HL-60 (cell line): ENCODE measurements around the gene MORN2.

ENCODE experiments used
- POLR2AphosphoS5 ChIP-seq: IDR thresholded peaks from 2 replicates; pipeline ENCODE4 v1.6.1; 2012; ENCODE audit warnings: low read depth
- TF ChIP-seq, protein P1 (sequence below): IDR thresholded peaks from one replicate; pipeline ENCODE4 v1.5.1; 2011; ENCODE audit warnings: low read length, control low read depth, inconsistent platforms; ENCODE audit not compliant: insufficient read depth
- TF ChIP-seq, protein P2 (sequence below): IDR thresholded peaks from 2 replicates; pipeline ENCODE4 v1.6.1; 2012; ENCODE audit warnings: low read depth; ENCODE audit not compliant: insufficient replicate concordance

DNA sequence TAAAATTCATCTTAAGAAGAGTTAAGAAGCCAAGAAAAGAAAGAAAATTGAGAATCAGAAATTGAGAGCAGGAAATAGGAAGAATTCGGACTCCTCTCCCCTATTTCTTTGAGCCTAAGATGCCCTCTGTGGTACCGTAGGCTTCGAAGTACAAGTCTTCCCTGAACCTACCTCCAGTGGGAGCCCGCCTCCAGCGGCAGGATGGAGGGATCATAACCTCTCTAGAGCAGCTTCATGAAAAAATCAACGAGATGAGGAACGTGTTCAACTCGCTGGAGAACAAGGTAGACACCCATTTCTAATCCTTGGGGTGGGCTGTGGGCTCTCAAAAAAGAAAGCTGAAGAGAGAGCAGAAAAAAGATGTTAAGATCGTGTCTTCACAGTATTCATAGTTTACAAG is 50.2 kb downstream of the MORN2 start:
- TF ChIP-seq, protein P1, sequence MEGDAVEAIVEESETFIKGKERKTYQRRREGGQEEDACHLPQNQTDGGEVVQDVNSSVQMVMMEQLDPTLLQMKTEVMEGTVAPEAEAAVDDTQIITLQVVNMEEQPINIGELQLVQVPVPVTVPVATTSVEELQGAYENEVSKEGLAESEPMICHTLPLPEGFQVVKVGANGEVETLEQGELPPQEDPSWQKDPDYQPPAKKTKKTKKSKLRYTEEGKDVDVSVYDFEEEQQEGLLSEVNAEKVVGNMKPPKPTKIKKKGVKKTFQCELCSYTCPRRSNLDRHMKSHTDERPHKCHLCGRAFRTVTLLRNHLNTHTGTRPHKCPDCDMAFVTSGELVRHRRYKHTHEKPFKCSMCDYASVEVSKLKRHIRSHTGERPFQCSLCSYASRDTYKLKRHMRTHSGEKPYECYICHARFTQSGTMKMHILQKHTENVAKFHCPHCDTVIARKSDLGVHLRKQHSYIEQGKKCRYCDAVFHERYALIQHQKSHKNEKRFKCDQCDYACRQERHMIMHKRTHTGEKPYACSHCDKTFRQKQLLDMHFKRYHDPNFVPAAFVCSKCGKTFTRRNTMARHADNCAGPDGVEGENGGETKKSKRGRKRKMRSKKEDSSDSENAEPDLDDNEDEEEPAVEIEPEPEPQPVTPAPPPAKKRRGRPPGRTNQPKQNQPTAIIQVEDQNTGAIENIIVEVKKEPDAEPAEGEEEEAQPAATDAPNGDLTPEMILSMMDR = no peak
- TF ChIP-seq POLR2AphosphoS5 = no peak
- TF ChIP-seq, protein P2, sequence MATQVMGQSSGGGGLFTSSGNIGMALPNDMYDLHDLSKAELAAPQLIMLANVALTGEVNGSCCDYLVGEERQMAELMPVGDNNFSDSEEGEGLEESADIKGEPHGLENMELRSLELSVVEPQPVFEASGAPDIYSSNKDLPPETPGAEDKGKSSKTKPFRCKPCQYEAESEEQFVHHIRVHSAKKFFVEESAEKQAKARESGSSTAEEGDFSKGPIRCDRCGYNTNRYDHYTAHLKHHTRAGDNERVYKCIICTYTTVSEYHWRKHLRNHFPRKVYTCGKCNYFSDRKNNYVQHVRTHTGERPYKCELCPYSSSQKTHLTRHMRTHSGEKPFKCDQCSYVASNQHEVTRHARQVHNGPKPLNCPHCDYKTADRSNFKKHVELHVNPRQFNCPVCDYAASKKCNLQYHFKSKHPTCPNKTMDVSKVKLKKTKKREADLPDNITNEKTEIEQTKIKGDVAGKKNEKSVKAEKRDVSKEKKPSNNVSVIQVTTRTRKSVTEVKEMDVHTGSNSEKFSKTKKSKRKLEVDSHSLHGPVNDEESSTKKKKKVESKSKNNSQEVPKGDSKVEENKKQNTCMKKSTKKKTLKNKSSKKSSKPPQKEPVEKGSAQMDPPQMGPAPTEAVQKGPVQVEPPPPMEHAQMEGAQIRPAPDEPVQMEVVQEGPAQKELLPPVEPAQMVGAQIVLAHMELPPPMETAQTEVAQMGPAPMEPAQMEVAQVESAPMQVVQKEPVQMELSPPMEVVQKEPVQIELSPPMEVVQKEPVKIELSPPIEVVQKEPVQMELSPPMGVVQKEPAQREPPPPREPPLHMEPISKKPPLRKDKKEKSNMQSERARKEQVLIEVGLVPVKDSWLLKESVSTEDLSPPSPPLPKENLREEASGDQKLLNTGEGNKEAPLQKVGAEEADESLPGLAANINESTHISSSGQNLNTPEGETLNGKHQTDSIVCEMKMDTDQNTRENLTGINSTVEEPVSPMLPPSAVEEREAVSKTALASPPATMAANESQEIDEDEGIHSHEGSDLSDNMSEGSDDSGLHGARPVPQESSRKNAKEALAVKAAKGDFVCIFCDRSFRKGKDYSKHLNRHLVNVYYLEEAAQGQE = no peak
